ENCODE data around the gene ATF7.
A peak's percentile ranks its signal among the peaks of the same experiment; 100 is the strongest.
"Not testable (repeated sequence)": the region's sequence is repeated elsewhere in the genome, so short reads cannot be mapped to it uniquely, and the experiment has no call there.

Gene ATF7

DNA sequence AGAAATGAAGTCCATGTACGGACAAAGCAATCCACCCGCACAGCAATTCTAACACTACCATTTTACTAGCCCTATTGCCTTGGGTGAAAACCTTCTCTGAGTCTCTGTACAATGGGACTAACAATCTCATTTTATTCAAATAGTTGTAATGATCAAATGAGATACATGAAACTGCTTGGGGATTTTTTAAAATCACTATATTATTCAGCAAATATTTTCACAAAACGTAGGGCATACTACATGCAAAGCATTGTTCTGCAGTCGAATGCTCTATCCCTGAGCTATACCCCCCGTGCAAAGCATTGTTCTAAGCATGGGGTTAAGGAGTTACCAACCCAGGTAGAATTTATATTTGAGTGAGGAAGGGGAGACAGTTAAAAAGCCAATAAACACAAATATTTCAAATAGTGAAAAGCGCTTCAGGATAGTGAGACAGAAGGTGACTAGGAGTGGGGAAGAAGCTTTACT lies 554 bp upstream of the ATF7 start:
- DNase-seq, result no peak

DNA sequence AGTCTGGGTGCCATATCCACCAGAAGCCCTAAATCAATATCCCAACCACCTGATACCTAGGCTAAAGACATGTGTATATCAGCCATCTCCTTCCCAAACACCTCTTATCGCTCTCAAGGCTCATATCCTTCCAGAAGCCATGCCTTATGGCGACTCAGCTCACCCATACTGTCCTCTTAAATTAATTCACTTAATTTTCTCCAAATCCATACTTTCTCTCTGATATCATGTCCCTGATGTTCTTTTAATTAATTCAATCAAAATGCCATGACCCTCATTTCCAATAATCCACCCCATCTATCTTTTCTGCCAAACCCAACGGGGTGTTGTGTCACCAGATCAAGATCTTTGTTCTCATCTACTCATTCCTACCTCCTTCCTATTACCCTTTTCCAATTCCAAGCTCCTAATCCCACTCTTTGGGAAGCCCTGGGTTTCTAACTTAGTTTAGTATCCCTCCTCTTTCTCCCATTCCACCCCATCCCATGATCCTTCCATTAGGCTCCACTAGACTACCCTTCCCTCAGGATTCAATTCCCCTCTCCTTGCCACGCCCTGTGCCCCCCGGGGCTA lies 723 bp downstream of the ATF7 start:
- DNase-seq, result peak; percentile 30

GRCh38 chr12:53624956-53625355 lies 1.2 kb downstream of the ATF7 start:
- DNase-seq, result no peak

- no peak for DNase-seq
These were observed 1.7 kb downstream of the ATF7 start for GRCh38 chr12:53624458-53624857.

DNA sequence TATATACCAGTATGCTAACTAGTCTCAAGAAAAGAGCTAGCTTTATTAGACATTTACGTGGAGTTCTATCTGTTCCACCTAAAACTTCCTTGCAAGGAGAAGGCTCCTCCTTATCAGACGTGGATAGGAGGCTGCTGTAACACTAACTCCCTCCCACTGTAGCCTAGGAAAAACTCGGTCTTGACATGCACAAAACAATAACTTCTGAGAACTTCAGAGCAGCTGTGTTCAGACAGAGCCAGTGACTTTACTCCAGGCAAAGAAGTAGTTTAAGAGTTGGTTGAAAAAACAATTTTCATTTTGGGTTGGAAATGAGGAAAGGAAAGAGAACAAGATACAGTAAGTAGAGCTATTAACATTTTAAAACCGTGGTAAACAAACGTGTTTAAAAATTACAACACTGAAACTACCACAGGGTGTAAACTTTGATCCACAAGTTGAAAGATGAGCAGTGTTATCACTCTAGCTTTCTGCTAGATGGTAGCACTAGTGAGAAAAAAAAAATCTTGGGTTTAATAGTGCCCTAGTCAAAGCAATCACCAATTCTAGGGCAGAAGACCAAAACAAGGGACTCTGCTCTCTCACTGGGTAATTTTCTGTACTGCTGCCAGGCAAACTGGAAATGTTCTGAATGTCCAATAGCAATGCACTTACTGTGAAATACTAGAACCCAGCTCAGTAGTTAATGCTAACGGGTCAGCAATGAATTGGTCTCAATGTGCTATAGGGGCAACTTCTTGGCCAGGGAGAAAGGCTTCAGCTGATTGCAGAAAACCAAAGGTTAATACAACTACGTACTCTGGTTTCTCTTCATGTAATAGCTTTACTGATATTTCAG lies 2.4 kb downstream of the ATF7 start:
- peak; percentile 34 for DNase-seq

GRCh38 chr12:53622724-53623123 lies 3.5 kb downstream of the ATF7 start:
- no peak for DNase-seq

- no peak for DNase-seq
These were observed 7.9 kb downstream of the ATF7 start for GRCh38 chr12:53618275-53618674.

DNA sequence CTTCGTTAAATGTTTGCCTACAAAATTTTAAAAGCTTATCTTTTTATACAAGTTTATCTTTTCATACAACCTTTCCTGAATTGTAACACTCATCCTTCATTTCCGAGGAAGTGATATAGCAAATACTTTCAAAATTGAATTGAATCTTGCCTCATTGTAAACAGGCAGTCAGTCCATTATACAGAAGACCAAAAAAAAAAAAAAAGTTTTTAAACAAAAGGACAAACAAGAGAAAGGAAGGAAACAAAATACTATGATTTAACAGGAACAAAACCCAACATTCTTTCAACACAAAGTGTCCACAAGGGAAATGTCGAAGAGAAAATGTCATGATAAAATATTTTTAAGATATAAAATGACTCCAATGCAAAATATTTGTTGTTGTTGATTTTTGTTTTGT lies 8.5 kb downstream of the ATF7 start:
- DNase-seq, result no peak

DNA sequence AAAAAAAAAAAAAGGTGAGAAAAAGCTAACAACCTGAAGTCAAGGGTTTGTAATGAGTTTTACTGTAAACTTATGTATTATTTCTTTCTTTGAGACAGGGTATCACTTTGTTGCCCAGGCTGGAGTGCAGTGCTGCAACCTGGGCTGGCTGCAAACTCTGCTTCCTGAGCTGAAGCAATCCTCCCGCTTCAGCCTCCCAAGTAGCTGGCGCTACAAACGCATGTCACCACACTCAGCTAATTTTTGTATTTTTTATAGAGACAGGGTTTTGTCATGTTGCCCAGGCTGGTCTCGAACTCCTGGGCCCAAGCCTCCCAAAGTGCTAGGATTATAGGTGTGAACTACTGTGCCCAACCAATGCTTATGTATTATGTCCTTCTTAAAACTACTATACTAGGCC lies 9.2 kb downstream of the ATF7 start:
- no peak for DNase-seq

GRCh38 chr12:53613821-53614220 lies 12.4 kb downstream of the ATF7 start:
- no peak for DNase-seq

DNA sequence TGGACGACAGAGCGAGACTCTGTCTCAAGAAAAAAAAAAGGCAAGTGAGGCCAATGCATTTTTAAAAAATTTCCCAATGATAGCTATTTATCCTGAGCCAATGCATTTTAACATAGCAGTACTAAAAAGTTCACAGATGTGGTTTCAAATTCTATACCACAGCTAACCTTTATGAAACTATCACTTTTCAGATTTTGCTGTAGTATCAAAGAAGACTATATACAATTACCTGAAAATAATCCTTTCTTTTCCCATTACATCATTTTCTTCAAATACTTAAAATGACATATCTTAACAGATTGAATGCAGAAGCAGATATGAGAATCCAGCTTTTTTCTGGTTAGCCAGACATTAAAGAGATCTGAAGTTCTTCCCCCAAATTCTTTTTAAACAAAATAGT lies 13.2 kb downstream of the ATF7 start:
- no peak for DNase-seq

- no peak for DNase-seq
These were observed 14.9 kb downstream of the ATF7 start for GRCh38 chr12:53611304-53611703.

GRCh38 chr12:53606688-53607087 lies 19.5 kb downstream of the ATF7 start:
- not testable (repeated sequence) for DNase-seq

DNA sequence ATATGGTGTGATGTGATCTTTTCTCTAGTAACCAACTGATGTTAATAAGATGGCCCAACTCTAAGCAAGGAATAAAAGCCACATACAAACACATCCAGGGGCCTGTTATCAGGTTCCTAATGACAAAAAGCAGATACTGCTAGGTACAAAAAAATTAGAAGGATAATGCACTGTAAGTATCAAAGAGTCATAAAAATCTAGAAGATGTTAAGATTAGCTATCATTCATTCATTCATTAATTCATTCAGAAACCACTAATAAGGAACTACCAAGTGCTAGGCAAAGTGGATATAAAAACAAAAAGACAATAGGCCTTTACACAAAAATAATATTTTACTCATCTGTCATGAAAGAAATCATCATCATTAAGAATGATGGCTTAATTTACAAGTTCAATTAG lies 21.6 kb downstream of the ATF7 start:
- DNase-seq, result no peak

GRCh38 chr12:53603804-53604203 lies 22.4 kb downstream of the ATF7 start:
- no peak for DNase-seq

GRCh38 chr12:53603196-53603595 lies 23.0 kb downstream of the ATF7 start:
- DNase-seq, result no peak

- no peak for DNase-seq
These were observed 23.9 kb downstream of the ATF7 start for GRCh38 chr12:53602176-53602864.

DNA sequence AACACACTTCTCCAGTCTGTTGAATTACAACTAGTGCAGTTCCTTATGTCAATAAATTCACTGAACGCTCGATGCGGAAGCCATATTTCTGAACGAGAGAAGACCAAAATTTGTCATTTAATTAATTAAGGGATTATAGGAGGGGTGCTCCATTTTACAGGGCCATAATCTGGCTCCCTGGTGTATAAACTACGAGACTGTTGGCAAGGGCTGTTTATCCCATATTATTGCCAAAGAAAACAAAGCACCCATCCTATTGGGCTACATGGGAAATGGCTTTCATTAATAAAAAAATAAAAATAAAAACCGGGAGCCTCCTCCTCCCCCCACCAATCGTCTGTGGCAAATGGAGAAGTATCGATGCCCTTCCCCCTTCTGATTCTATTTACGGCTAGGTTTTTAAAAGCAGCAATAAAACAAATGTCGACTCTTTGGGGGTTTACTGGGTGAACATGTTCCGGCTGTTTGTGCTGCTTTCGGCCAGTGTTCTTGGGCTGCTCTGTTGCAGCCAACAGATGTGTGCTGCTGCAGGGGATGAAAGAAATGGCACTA lies 24.8 kb downstream of the ATF7 start:
- DNase-seq, result no peak

- no peak for DNase-seq
These were observed 25.5 kb downstream of the ATF7 start for GRCh38 chr12:53600490-53601295.

DNA sequence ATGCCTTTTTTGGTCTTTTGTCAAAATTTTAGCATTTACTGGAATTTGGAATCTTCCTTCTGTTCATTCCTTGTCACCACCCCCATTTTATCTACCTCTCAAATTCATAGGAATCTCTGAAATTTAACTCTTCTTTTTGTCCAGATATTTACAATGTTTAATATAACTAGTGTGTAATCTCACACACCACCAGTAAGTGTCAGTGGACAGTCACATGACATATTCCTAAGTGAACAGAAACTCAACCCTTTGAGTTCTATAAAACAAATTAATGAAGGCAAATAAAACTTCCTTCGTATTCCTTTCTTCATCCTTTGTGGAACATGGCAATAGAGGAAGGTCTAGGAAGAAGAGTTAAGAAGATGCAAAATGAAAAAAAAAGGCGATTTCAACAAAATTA lies 26.6 kb downstream of the ATF7 start:
- no peak for DNase-seq

DNA sequence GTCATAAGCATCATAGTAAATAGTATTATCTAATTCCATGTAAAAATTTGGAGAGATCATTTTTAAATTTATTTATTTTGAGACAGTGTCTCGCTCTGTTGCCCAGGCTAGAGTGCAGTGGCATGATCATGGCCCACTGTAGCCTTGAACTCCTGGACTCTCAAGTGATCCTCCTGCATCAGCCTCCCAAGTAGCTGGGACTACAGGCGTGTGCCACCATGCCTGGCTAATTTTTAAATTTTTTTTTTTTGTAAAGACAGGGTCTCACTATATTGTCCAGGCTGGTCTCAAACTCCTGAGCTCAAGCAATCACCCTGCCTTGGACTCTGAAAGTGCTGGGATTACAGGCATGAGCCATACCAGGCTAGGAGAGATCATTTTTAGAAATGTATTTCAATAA lies 27.2 kb downstream of the ATF7 start:
- DNase-seq, result not testable (repeated sequence)

GRCh38 chr12:53596920-53597363 lies 29.2 kb downstream of the ATF7 start:
- DNase-seq, result peak; percentile 39
